ENCODE data around the gene VWA3A. TPM values are rescaled to one million over a fixed set of nuclear protein-coding genes. Genes with fewer than 3 reads are reported as not detected.
A peak's percentile ranks its signal among the peaks of the same experiment; 100 is the strongest.

VWA3A gene
- total RNA-seq, 1 donor, result under 0.01 TPM

DNA sequence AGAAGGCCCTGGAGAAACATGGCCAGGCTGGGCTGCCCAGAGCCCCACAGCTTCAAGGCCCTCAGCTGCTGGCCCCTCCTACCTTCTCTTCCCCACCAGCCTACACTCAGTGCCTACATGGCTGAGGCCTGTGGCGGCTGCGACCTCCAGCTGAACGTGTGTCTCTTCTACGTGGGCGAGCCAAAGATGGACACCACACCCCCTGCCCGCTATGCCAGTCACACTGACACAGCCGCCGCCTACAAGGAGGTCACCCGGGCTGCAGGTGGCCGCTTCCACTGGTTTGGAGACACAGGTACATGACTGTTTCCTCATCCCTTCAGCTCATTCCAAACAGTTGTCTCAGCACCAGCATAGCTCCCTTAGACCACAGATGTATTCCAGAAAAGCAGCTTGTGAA lies 40.5 kb downstream of the VWA3A start:
- no peak overlapping the region for H3K4me3 ChIP-seq (ENCODE audit: low read depth, low read length)
- TF ChIP-seq, protein P1, sequence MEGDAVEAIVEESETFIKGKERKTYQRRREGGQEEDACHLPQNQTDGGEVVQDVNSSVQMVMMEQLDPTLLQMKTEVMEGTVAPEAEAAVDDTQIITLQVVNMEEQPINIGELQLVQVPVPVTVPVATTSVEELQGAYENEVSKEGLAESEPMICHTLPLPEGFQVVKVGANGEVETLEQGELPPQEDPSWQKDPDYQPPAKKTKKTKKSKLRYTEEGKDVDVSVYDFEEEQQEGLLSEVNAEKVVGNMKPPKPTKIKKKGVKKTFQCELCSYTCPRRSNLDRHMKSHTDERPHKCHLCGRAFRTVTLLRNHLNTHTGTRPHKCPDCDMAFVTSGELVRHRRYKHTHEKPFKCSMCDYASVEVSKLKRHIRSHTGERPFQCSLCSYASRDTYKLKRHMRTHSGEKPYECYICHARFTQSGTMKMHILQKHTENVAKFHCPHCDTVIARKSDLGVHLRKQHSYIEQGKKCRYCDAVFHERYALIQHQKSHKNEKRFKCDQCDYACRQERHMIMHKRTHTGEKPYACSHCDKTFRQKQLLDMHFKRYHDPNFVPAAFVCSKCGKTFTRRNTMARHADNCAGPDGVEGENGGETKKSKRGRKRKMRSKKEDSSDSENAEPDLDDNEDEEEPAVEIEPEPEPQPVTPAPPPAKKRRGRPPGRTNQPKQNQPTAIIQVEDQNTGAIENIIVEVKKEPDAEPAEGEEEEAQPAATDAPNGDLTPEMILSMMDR (IDR thresholded peaks at IDR 0.05; ENCODE audit: insufficient read depth, low read depth, low read length), result no peak

DNA sequence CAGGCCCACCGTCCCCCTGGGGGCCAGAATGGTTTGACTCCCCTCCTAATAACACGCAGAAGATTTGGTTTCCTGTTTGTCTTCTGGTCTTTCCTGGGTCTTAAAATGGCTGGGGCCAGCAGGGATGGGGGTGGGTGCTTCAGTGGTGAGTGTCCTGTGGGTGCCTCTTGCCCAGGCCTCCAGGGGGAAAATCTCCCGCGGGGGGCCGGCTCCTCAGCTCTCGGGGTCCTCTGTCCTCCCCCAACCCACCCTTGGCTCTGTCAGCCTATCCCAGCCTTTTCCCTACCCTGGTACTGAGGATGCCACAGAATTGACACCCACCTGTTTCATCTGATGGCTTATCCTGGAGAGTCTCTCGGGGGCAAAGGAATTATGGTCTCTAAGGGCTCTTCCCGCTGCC lies 46.1 kb downstream of the VWA3A start:
- H3K4me3 ChIP-seq (ENCODE audit: low read depth, low read length), result no peak overlapping the region
- TF ChIP-seq, protein P1 (IDR thresholded peaks at IDR 0.05; ENCODE audit: insufficient read depth, low read depth, low read length), result no peak
- DNase-seq (ENCODE audit: low read depth), result no peak

More for the DNA sequence above, 40.5 kb downstream of the VWA3A start:
- no peak for DNase-seq (ENCODE audit: low read depth)

GRCh38 chr16:22139008-22139407 lies 46.7 kb downstream of the VWA3A start:
- DNase-seq (ENCODE audit: low read depth), result no peak
- TF ChIP-seq, protein P1 (IDR thresholded peaks at IDR 0.05; ENCODE audit: insufficient read depth, low read depth, low read length), result no peak
- no peak overlapping the region for H3K4me3 ChIP-seq (ENCODE audit: low read depth, low read length)

DNA sequence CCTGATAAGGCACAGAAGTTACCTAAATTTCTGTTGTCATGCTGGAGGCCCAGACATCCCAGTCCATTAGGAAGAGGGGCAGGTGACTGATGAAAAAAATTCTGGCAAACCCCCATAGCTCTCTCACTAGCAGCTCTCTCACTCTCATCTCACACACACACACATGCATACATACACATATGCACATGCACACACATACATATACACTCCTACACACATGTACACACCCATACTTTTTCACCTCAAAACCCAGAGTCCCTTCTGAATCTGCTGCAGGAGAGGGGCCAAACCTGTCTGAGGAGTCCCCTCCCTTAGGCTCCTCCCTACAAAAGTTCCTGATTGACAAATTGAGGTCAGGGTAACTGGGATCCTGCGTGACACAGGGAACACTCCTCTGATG lies 47.4 kb downstream of the VWA3A start:
- H3K4me3 ChIP-seq (ENCODE audit: low read depth, low read length), result no peak overlapping the region
- TF ChIP-seq, protein P1 (IDR thresholded peaks at IDR 0.05; ENCODE audit: insufficient read depth, low read depth, low read length), result no peak
- no peak for DNase-seq (ENCODE audit: low read depth)

DNA sequence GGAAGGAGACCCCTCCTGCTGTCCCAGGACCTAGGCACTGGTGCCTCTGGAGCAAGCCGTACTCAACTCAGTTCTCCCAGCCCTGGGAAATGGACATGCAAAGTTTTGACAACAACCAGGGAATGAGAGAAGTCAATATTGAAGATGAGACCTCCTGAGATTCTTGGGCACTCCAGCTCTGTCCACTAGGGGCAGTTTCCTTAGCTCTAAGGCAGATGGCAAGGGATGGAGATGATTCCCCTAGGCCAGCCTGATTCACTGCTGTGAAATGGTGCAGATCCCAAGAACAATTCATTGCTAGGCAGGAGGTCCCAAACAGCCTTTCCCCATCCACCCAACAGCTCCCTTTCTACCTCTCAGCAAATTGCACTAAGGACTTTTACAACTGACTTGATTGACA lies 49.4 kb downstream of the VWA3A start:
- no peak overlapping the region for H3K4me3 ChIP-seq (ENCODE audit: low read depth, low read length)
- peak; percentile 7 for DNase-seq (ENCODE audit: low read depth)
- TF ChIP-seq, protein P1 (IDR thresholded peaks at IDR 0.05; ENCODE audit: insufficient read depth, low read depth, low read length), result peak; percentile 55

- DNase-seq (ENCODE audit: low read depth), result no peak
- H3K4me3 ChIP-seq (ENCODE audit: low read depth, low read length), result no peak overlapping the region
- TF ChIP-seq, protein P1 (IDR thresholded peaks at IDR 0.05; ENCODE audit: insufficient read depth, low read depth, low read length), result no peak
These were observed 52.2 kb downstream of the VWA3A start for GRCh38 chr16:22144520-22144919.

DNA sequence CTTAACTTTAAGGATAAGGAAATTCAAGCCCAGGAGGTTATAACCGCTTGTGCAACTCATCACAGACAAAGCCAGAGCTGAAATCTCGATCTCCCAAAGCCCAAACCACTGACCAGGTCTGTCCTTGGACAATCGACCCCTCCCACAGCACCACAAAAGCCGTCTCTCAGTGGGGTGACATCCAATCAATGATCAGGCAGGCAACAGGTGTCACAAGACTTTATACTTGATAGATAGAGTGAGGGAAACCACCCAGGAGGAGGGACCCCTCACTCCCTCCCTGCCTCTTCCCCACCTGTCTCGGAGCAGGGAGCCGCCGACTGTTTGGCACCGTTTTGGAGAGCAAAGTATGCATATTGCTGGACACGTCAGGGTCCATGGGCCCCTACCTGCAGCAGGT lies 55.5 kb downstream of the VWA3A start:
- no peak for DNase-seq (ENCODE audit: low read depth)
- no peak overlapping the region for H3K4me3 ChIP-seq (ENCODE audit: low read depth, low read length)
- TF ChIP-seq, protein P1 (IDR thresholded peaks at IDR 0.05; ENCODE audit: insufficient read depth, low read depth, low read length), result no peak

Data from fibroblast of villous mesenchyme (primary cell).